Pulmonary artery endothelial cell (primary cell): Measurements from ENCODE around the gene HID1. TPM values are rescaled to one million over a fixed set of nuclear protein-coding genes. Genes with fewer than 3 reads are reported as not detected.
"Not testable (repeated sequence)": the region's sequence is repeated elsewhere in the genome, so short reads cannot be mapped to it uniquely, and the experiment has no call there.

Source experiments
- DNase-seq: peaks from one replicate; pipeline ENCODE4 v3.0.0-alpha.2; 2011; ENCODE audit warnings: low read depth, low spot score
- total RNA-seq: library from RNA; depleted of rRNA; stranded (reverse); fragments of >200 nt; gene quantifications from 2 replicates; pipeline ENCODE4 v1.2.3, GENCODE V29; 2014

HID1 gene
- total RNA-seq, 1 donor from 2014 or later, result 12.2 TPM

DNA sequence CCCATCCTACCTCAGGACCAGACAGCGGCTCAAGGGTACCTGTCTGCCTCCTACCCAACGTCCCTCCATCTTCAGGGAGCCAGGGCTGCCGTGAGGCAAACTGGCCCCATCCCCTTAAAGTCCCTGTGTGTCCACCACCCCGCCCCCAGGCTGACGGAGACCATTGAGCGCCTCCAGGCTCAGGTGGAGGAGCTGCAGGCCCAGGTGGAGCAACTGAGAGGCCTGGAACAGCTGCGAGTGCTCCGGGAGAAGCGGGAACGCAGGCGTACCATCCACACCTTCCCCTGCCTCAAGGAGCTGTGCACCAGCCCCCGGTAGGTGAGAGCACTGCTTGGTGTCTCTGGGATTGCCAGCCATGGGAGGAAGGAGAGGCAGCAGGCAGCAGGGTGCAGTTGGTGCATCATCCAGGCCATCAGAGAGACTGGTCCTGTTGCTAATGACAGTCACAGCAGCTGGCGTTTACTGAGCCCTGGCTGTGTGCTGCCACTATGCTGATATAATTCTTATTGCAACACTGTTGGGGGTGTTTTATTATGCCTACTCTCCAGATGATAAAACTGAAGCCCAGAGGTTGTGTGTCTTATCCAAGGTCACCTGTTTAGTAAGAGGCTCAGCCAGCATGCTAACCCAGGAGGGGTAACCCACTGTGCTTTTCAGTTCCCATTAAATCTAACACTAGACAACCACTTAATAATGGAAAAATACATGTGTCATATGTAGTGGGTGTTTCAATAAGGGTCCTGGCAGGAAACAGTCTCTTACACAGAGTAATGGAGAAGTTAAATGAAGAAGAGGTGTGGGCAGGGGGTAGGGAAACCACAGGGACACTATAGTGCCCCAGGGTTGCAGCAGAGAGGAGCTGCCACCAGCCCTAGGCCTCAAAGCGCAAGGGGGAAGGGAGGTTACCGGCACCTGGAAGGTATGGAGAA, 29.6 kb upstream of the HID1 start:
- no peak for DNase-seq

DNA sequence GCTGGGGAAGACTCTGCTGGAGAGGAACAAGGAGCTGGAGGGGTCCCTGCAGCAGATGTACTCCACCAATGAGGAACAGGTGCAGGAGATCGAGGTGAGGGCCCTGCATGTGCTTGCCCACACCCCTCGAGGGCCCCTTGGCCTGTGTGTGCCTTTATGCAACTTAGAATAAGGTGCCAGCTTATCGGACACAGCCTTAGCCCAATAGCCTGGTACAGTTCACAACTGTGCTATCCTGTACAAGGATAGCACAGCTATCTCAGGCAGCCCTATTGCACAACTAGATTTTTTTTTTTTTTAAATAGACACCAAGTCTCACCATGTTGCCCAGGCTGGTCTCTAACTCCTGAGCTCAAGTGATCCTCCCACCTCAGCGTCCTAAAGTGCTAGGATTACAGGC, 27.0 kb upstream of the HID1 start:
- no peak for DNase-seq

DNA sequence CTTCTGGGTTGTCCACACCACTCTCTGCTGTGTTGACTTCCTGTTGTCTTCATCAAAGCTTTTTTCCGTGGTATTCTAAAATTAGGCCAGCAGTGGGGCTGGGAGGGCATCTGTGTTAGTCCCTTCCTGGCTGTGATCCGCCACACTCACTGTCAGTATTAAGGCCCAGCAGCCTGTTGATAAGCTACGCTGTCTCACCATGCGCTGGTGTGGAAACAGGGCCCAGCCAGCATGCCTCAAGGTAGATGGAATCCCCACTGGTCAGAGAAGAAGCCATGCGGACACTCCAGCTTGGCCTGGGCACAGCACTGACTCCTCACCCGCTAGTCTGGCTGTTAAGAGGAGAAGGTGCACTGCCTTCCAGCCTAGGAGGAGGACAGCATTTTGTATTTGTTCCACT, 26.2 kb upstream of the HID1 start:
- no peak for DNase-seq

DNA sequence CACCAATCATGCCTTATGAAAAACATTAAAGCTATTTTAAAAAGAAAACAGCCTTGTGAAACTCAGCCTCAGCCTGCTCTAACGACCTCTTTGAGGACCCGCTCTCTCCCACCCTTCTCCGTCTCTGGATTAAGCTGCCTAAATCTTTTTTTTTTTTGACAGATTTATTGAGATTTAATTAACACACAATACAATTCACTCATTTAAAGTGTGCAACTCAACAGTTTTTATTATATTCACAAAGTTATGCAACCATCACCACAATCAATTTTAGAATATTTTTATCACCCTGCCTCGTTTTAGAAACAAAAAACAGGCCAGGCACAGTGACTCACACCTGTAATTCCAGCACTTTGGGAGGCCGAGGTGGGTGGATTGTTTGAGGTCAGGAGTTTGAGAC, 23.3 kb upstream of the HID1 start:
- DNase-seq, result no peak

DNA sequence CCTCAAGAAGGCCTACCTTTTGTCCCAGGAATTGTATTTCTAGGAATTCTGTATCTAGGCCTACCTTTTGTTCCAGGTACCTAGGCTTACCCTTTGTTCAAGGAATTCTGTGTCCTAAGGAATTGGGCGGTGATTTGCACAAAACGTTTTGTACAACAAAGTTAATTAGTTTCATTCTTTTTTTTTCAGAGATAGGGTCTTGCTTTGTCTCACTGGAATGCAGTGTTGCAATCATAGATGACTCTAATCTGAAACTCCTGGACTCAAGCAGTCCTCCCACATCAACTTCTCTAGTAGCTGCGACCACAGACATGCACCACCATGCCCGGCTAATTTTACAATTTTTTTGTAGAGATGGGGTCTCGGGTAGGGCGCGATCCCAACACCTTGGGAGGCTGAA, 21.9 kb upstream of the HID1 start:
- DNase-seq, result no peak

DNA sequence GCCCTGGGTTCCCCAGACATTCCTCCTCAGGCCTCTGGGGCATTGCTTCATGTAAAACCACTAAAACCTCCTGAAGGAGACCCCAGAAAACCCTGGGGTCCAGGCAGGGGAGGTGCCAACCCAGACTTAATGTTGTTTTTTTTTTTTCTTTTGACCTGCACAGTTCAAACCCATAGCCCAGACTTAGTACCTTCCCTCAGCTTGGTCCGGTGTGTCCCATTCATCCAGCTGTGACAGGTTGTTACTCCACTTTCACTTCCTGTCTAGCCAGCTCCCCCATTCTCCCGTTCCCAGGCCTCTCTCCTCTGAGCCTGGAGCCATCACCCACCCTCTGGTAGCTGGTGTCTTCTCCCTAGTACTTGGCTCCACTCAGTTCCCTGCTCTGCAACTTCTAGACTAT, 19.7 kb upstream of the HID1 start:
- DNase-seq, result no peak

DNA sequence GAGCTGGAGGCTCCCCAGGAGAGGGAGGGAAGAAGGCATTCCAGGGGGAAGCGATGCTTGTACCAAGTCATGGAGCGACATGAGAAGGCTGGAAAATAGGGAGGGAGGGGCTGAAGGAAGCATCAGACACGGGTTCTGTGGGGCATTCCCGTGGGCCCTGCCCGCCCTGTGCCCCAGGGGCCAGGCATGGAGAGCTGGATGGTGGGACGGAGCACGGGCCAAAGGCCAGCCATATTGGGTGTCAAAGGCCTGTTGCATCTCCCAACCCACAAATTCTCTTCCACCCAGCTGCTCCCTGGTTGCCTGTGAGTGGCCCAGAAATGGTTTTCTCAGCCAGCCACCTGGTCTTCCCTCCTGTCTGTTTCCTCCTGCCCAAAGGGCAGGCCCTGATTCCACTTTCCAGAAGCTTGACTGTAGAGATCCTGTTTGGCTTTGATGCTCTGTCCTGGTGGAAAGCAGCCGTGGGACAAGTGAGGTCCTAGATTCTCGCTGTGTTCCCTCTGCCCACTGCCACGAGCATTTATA, 18.1 kb upstream of the HID1 start:
- no peak for DNase-seq

DNA sequence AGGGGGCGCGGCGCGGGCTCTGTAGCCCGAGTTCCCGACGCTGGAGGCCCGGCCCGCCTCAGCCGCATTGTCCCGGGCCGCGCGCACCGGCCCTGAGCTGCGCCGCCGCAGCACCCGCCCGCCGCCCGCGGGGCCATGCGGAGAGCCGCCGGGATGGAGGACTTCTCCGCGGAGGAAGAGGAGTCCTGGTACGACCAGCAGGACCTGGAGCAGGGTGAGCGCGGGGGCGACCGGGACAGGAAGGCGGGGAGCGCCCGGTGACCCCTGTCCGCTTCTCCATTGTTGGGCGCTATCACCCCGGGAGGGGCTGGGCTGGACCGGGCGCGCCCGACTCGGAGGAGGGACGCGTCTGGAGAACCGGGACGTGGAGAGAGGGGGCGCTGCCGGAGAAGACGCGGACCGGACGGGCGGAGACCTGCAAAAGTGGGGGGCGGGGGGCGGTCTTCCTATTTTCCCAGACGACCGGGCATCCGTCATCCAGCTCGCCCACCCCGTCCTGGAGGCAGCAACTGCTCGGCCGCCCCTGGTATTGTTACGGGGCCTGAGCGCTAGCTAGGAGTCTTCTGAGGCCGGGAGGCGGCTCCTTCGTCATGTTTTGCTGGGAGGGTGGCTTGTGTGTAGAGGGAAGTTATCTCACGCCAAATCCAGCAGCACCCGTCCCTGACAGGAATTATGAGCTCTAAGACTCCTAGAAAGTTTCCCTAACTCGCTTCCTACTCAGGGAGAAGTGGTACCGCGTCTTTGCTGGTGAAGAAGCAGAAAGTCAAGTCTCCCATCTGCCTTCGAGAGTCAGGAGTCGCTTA, 15.6 kb upstream of the HID1 start:
- peak; percentile 49 for DNase-seq

DNA sequence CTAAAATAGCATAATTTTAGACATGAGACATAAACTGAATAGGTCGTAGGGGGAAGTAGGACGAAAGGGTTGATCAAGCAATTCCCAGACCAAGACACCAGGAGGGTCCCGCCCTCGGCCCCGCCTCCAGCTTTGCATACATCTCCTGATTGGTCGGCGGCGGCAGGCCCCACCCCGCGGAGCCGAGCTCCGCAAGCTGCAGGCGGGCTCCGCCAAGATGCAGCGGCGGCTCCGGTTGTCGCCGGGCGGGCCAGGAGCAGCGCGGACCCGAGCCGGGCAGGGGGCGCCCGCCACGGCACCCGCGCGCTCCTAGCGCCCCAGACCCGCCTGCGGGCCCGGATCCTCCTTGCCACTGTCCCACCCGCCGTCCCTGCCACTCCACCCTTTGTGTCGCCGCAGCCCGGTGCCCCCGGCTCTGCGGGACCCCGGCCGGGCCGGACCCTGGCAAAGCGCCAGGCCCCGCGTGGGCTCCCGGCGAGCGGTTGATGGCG, 14.9 kb upstream of the HID1 start, which contains the start of gene CDR2L:
TSS of gene CDR2L (plus strand) at position 215 of the 491 bp plus-strand sequence. CDS start 412 bp downstream, outside the sequence.
- peak; percentile 76 for DNase-seq

DNA sequence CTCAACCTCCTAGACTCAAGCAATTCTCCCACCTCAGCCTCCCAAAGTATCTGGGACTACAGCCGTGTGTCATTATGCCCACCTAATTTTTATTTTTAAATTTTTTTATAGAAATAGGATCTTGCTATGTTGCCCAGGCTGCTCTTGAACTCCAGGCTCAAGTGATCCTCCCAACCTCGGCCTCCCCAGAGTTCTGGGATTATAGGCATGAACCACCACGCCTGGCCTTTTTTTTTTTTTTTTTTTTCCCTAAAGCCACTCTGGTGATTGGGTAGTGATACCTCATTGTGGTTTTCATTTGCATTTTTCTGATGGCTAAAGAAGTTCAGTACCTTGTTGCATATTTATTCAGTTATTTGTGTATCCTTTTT, 13.6 kb upstream of the HID1 start:
- DNase-seq, result no peak

DNA sequence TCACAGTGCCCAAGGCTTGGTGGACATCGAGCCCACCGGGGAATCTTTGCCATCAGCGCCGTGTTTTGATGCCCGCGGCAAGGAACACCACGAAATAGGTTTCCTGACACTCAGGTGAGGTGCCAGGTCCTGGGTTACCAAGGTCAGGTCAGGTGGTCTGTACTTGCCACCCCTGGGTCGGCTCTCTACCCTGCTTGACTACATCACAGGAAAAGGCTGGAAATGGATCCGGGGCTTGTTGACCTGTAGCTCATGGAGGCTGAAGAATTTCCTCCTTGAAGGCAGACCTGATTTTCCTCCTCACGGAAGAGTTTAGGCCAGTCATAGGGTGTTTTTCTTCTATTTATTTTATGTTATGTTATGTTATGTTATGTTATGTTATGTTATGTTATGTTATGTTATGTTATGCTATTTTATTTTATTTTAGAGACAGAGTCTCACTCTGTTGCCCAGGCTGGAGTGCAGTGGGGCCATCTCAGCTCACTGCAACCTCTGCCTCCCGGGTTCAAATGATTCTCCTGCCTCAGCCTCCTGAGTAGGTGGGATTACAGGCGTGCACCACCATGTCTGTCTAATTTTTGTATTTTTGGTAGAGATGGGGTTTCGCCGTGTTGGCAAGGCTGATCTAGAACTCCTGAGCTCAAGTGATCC, 10.2 kb upstream of the HID1 start:
- DNase-seq, result not testable (repeated sequence)

DNA sequence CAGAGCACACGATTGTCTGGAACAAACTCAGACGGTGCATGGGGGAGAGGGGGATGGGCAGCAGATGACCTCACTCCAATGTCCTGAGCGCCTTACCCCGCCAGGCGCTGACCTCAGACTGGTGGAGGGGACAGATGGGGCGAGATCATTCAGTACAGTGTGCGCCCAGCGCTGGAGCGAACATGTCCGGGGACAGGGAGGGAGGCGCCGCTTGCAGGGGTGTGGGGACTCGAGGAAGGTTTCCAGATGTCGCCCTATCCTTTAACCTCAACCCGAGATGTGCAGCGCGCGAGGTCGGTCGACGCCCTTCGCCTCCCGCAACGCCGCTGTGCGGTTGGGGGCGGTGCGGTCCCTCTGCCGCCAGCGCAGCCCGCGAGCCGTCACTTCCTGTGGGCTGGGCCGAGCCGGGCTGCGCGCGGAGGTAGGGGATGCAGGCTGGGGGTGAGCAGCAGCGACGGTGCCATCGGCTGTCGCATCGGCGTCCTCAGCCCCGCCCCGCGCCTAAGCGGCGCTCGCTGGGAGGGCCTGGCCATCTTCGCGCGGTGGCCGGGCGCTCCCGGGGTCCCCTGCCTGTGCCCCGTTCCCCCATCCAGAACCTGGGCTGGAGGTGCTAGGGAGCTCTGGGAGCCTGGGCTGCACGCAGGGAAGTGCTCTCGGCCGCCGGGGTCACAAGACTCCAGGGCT, 9.6 kb upstream of the HID1 start:
- no peak for DNase-seq

DNA sequence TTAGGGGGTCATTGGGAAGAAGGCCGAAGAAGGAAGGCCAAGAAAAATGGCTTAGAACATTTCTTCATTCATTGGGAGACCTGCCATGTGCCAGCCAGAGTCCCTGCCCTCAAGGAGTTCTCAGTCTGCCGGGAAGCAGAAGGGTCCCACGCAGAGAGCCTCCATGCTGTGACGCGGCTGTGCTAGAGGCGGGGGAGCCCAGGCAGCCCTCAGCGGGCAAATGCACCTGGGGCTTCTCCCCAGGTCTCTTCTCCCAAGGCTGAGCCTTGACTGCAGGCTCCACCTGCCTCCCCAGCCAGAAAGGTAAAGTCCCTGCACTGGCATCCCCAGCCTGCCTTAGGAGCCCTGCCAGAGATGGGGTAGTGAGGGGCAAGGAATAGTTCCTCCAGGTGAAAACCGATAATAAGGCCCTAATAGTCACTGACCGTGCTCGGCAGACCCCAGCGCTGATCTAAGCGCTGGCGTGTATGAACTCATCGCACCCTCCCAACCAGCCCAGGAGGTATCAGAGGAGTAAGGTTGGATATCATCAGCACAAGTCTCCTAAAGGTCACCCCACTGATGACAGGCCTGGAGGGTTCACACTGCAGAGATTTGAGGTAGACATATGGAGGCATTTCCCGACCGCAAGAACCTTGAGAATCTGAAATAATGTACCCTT, 8.9 kb upstream of the HID1 start:
- DNase-seq, result no peak

DNA sequence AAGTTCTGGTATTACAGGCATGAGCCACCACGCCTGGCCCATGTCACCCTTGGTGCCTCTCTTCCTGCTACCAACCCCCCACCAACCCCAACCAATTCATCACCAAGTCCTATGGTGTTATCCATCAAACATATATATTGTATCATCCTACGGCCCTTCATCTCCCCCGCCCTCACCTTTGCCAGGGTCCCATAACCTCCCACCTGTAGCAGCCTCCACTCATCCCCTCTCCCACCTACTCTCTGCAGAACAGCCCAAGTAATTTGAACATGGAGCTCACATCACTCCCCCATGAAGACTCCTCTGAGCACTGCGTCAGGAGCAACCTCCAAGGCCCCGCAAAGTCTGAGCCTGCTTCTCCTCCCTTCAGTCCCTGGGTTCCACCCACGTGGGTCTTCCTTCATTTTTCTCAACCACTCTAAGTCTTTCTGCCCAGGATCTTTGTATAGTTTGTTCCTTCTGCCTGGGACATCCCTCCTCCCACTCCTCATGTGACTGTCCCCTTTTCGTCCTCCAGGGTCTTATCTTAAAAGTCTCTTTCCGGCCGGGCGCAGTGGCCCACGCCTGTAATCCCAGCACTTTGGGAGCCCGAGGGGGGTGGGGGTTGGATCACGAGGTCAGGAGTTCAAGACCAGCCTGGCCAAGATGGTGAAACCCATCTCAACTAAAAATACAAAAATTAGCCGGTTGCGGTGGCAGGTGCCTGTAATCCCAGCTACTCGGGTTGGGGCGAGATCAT, 7.0 kb upstream of the HID1 start:
- DNase-seq, result no peak

DNA sequence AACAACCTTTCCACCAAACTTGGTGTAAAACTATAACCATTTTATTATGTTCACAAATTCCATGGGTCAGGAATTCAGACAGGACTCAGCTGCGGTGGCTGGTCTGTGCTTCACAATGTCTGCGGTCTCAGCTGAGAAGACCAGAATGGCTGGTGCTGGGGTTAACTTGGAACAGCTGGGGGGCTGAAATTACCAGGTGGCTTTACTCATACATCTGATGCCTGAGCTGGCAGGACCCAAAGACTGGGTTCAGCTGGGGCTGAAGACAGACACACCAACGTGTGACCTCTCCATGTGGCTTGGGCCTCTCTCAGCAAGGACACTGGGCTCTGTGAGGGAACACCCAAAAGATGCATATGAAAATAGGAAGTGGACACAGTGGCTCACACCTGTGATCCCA, 5.7 kb upstream of the HID1 start:
- no peak for DNase-seq

DNA sequence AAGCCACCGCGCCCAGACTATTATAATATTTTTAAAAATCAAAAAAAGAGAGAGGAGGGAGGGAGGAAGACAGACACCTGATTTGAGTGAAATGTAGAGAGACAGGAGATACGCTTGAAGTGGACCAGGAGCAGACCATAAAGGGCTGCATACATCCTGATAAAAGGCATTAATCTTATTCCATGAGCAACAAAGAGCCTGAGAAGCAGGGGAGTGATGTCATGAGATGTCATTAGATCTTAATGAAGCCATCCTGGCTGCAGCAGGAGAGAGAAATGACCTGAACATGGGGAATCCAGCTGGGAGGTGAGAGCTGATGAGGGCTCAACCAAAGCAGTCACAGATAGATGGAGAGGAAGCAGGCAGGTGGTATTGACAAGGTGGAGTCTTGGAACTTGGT, 5.2 kb upstream of the HID1 start:
- DNase-seq, result no peak

DNA sequence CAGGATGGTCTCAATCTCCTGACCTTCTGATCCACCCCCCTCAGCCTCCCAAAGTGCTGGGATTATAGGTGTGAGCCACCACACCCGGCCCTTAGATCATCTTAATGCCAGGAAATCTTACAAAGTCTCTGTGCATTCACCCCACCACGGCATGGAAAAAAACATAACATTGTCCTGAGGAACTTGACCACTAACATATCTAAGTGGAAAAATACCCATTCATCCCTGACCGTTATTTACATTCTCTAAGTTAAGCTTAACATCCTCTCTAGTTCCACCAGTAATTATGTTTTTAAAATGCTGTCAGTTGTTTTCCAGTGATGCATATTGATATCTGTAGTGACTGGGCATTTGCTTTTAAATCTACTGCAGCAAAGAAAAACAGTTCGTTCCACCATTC, 3.4 kb upstream of the HID1 start:
- DNase-seq, result no peak

DNA sequence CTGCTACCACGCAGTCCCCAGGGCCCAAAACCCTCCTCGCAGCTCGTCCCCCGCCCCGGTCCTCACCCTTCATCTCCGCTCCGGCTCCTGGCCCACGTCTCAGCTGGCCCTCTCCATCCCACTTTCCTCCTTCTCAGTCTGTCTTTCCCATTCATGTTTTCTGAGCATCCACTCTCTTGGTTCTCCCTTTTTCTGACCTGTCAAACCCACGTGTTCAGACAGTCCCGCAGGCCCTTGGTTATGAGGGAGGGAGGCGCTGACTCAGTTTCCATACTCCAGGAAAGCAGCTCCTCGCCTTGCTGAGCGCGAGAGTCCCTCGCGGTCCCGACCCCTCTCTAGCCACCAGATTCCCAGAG, 392 bp upstream of the HID1 start:
- no peak for DNase-seq

DNA sequence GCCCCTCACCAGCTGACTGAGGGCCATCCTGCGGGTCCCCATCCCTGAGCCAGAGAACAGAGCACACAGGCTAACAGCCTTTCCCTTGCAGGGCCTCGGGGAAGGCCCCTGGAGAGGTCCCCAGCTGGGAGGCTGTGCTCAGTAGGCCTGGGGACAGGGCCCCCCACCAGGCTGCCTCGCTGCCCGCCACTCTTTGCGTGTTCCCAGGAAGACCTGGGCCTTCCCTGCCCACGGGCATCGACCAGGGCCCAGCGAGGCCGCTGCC, 785 bp downstream of the HID1 start:
- no peak for DNase-seq
